HCT116 (cell line): Measurements from ENCODE around the gene ENTPD3. TPM values are rescaled to one million over a fixed set of nuclear protein-coding genes. Genes with fewer than 3 reads are reported as not detected.

ENCODE experiments used
- ATAC-seq: fragments of 200-7000 bp; cut with Tn5 transposase; 2 replicates; pipeline ENCODE4 v1.9.1; 2020; ENCODE audit warnings: mild to moderate bottlenecking, moderate library complexity
- BruUV-seq: library from RNA; stranded (reverse); fragments of 400-500 nt; replicated peaks from 2 replicates; lab custom pipeline; 2021; lab: Mats Ljungman, UMichigan
- CTCF ChIA-PET: fragments of 300-600 bp; sonication (Branson Sonifier 250); formaldehyde crosslinking; loops from one replicate; lab custom pipeline; 2021; ENCODE audit warnings: antibody characterized with exemption; lab: Charles Lee
- POLR2A ChIA-PET: fragments of 300-600, 350-600 bp; sonication (Branson Sonifier 250); formaldehyde crosslinking; loops from one replicate; lab custom pipeline; 2021; ENCODE audit warnings: antibody characterized with exemption; lab: Charles Lee
- RAD21 ChIA-PET, 2 experiments: fragments of 300-600 bp; sonication (Branson Sonifier 250); formaldehyde crosslinking; loops; one replicate each; lab custom pipeline; 2023; ENCODE audit warnings: low total read pairs in 2 of 2; ENCODE audit not compliant: uncharacterized antibody in 2 of 2, unreplicated experiment in 2 of 2, low non-redundant PET in 1 of 2; lab: Charles Lee
- DNase-seq: peaks from one replicate; pipeline ENCODE4 v3.0.0-alpha.2; 2010; ENCODE audit warnings: low read depth, low spot score
- H2AFZ ChIP-seq: fragments of 200-600 bp; shearing (Covaris generic), sonication (generic); 2 replicates; pipeline ENCODE4 v1.6.1; 2017; ENCODE audit warnings: low read depth, mixed run types, mixed read lengths, antibody characterized with exemption, low read length; ENCODE audit not compliant: poor library complexity, severe bottlenecking
- H3K27ac ChIP-seq: 2 replicates; pipeline ENCODE4 v1.5.1; 2012; ENCODE audit warnings: low read depth, low read length
- H3K27me3 ChIP-seq: fragments of 200-600 bp; sonication (generic); 2 replicates; pipeline ENCODE4 v1.6.1; 2016; ENCODE audit warnings: mixed run types, low read length, mixed read lengths; ENCODE audit not compliant: insufficient read depth
- H3K36me3 ChIP-seq, 2 experiments: fragments of 200-500 bp in 1 of 2; fragments of 200-600 bp in 1 of 2; sonication (Bioruptor generic) in 1 of 2; sonication (generic) in 1 of 2; 2 replicates each; pipeline versions ENCODE4 v1.5.1 to v1.6.1; 2014 to 2016; ENCODE audit warnings: low read length in 2 of 2, inconsistent platforms in 1 of 2, mixed read lengths in 1 of 2, mixed run types in 1 of 2; ENCODE audit not compliant: insufficient read depth in 2 of 2, control insufficient read depth in 1 of 2
- H3K4me1 ChIP-seq, 2 experiments: fragments of 200-600 bp in 1 of 2; sonication (generic) in 1 of 2; 2 replicates each; pipeline versions ENCODE4 v1.5.1 to v1.6.1; 2012 to 2017; ENCODE audit warnings: low read length in 2 of 2, inconsistent platforms in 1 of 2, mild to moderate bottlenecking in 1 of 2, mixed read lengths in 1 of 2, mixed run types in 1 of 2, moderate library complexity in 1 of 2; ENCODE audit not compliant: insufficient read depth in 2 of 2, control insufficient read depth in 1 of 2
- H3K4me2 ChIP-seq: fragments of 200-600 bp; sonication (generic); 2 replicates; pipeline ENCODE4 v1.6.1; 2017; ENCODE audit warnings: mixed run types, low read length, mixed read lengths
- H3K4me3 ChIP-seq, 2 experiments: fragments of 200-600 bp in 1 of 2; sonication (generic) in 1 of 2; replicated peaks in 1 of 2; 2 replicates each; pipeline ENCODE4 v1.5.1; 2011 to 2016; ENCODE audit warnings: low read length in 2 of 2, control low read depth in 1 of 2, low read depth in 1 of 2, mild to moderate bottlenecking in 1 of 2, mixed read lengths in 1 of 2, mixed run types in 1 of 2
- H3K79me2 ChIP-seq: fragments of 200-600 bp; sonication (generic); 2 replicates; pipeline ENCODE4 v1.6.1; 2017; ENCODE audit warnings: mild to moderate bottlenecking, mixed run types, low read length, moderate library complexity, mixed read lengths; ENCODE audit not compliant: insufficient read depth
- H3K9ac ChIP-seq: fragments of 200-600 bp; sonication (generic); 2 replicates; pipeline ENCODE4 v1.6.1; 2016; ENCODE audit warnings: low read length, mixed read lengths
- H3K9me2 ChIP-seq: fragments of 200-600 bp; sonication (generic), shearing (Covaris generic); 2 replicates; pipeline ENCODE4 v1.6.1; 2017; ENCODE audit warnings: mixed run types, mild to moderate bottlenecking, moderate library complexity; ENCODE audit not compliant: insufficient read depth
- H3K9me3 ChIP-seq, 2 experiments: fragments of 200-500 bp in 1 of 2; fragments of 200-600 bp in 1 of 2; sonication (Bioruptor generic) in 1 of 2; sonication (generic) in 1 of 2; 2 replicates each; pipeline ENCODE4 v1.6.1; 2014 to 2017; ENCODE audit warnings: low read length in 2 of 2, mixed read lengths in 2 of 2, inconsistent platforms in 1 of 2, low read depth in 1 of 2, mild to moderate bottlenecking in 1 of 2, mixed run types in 1 of 2, moderate library complexity in 1 of 2; ENCODE audit not compliant: control insufficient read depth in 1 of 2, insufficient read depth in 1 of 2
- H4K20me1 ChIP-seq: fragments of 200-600 bp; sonication (generic), shearing (Covaris generic); 2 replicates; pipeline ENCODE4 v1.6.1; 2017; ENCODE audit warnings: mixed run types, mild to moderate bottlenecking, moderate library complexity; ENCODE audit not compliant: insufficient read depth
- ATF3 ChIP-seq: IDR thresholded peaks from 2 replicates; pipeline ENCODE4 v1.6.1; 2012
- CBX3 ChIP-seq: IDR thresholded peaks from 2 replicates; pipeline ENCODE4 v1.6.1; 2012; ENCODE audit warnings: low read depth
- EZH2 ChIP-seq: fragments of 200-600 bp; sonication (generic); IDR thresholded peaks from 2 replicates; pipeline ENCODE4 v1.6.1; 2017; ENCODE audit warnings: antibody characterized with exemption, mixed run types
- MAX ChIP-seq: IDR thresholded peaks from 2 replicates; pipeline ENCODE4 v1.6.1; 2012
- POLR2A ChIP-seq: IDR thresholded peaks from 2 replicates; pipeline ENCODE4 v1.7.0; 2011; ENCODE audit warnings: borderline replicate concordance; ENCODE audit not compliant: insufficient read depth, insufficient read length; ENCODE audit errors: extremely low read depth
- SIN3A ChIP-seq: IDR thresholded peaks from 2 replicates; pipeline ENCODE4 v1.6.1; 2012; ENCODE audit warnings: low read depth
- ZBTB33 ChIP-seq: IDR thresholded peaks from 2 replicates; pipeline ENCODE4 v1.6.1; 2011; ENCODE audit warnings: mild to moderate bottlenecking, low read length, moderate library complexity; ENCODE audit not compliant: insufficient replicate concordance; ENCODE audit errors: extremely low read depth
- intact Hi-C: fragments of 100-400 bp; cut with micrococcal nuclease; formaldehyde crosslinking; loops from 2 replicates; pipeline ENCODE4 v1.10.0; 2022
- total RNA-seq: library from RNA; stranded (reverse); gene quantifications from one replicate; pipeline ENCODE4 v1.2.1, GENCODE V29; 2021; ENCODE audit not compliant: unreplicated experiment

The ENTPD3 gene
- total RNA-seq, 1 experiment from 2014 or later = not detected

- TF ChIP-seq POLR2A = no peak
- no peak for TF ChIP-seq ZBTB33
- no peak for TF ChIP-seq CBX3
These were observed 35.9 kb downstream of the ENTPD3 start (continued) for GRCh38 chr3:40422861-40423260.

GRCh38 chr3:40427045-40427669 is 40.2 kb downstream of the ENTPD3 start:
- ATAC-seq = no peak
- Histone ChIP-seq H4K20me1 (no peaks in the 10 kb centered on the region), H3K4me1 (no peaks in the 10 kb centered on the region), H3K9ac (no peak overlapping the region), H3K9me2 (no peaks in the 10 kb centered on the region), H3K4me2 (no peak overlapping the region), H3K4me3 (no peak overlapping the region), H3K27ac (no peak overlapping the region), H3K27me3 (no peaks in the 10 kb centered on the region), H2AFZ (no peak overlapping the region), H3K79me2 (no peaks in the 10 kb centered on the region), H3K9me3 (no peaks in the 10 kb centered on the region), H3K36me3 (no peaks in the 10 kb centered on the region)
- intact Hi-C loops = no loop called here
- no TSS peak for BruUV-seq
- ChIA-PET RAD21 (no interaction called here), CTCF (no interaction called here), POLR2A (no interaction called here)
- TF ChIP-seq SIN3A (no peak), EZH2 (no peak), MAX (no peak), ATF3 (no peak)
- no peak for DNase-seq
